CD4-positive, alpha-beta memory T cell (primary cell): ENCODE results near the gene CGA. TPM values are rescaled to one million over a fixed set of nuclear protein-coding genes. Genes with fewer than 3 reads are reported as not detected.
A peak's percentile ranks its signal among the peaks of the same experiment; 100 is the strongest.

Experiments
- CTCF ChIA-PET: fragments of 350-600 bp; sonication (Branson Sonifier 250); formaldehyde crosslinking; loops from one replicate; lab custom pipeline; 2021; ENCODE audit warnings: inconsistent platforms; ENCODE audit not compliant: partially characterized antibody; lab: Charles Lee
- POLR2A ChIA-PET: fragments of 350-600 bp; sonication (Branson Sonifier 250); formaldehyde crosslinking; loops from one replicate; lab custom pipeline; 2021; ENCODE audit not compliant: partially characterized antibody; lab: Charles Lee
- DNase-seq, 5 donors: peaks; one replicate each; pipeline versions ENCODE4 v3.0.0 to v3.0.0-alpha.2; 2020 to 2022; ENCODE audit warnings: mixed read lengths in 1 of 5
- H3K27ac ChIP-seq: one replicate; pipeline ENCODE4 v1.7.0; 2013; ENCODE audit warnings: low read depth, low read length
- H3K27me3 ChIP-seq: 2 replicates; pipeline ENCODE4 v1.7.0; 2013; ENCODE audit warnings: mild to moderate bottlenecking, low read length, moderate library complexity; ENCODE audit not compliant: insufficient read depth
- H3K36me3 ChIP-seq: 2 replicates; pipeline ENCODE4 v1.7.0; 2013; ENCODE audit warnings: mild to moderate bottlenecking, low read length, moderate library complexity; ENCODE audit not compliant: insufficient read depth
- H3K4me1 ChIP-seq: 2 replicates; pipeline ENCODE4 v1.7.0; 2013; ENCODE audit warnings: mild to moderate bottlenecking, low read length, moderate library complexity; ENCODE audit not compliant: insufficient read depth
- H3K4me3 ChIP-seq, 2 donors: one replicate each; pipeline ENCODE4 v1.7.0; 2013; ENCODE audit warnings: low read length in 2 of 2, mild to moderate bottlenecking in 1 of 2
- H3K9me3 ChIP-seq, 2 donors: one replicate each; pipeline ENCODE4 v1.7.0; 2013; ENCODE audit warnings: low read length in 2 of 2, control low read depth in 1 of 2; ENCODE audit not compliant: control insufficient read depth in 1 of 2
- H3K27ac Mint-ChIP-seq, 7 donors: one replicate each; pipeline ENCODE4 v1.8.0; 2020 to 2021; ENCODE audit warnings: mixed read lengths in 7 of 7, mild to moderate bottlenecking in 6 of 7, inconsistent platforms in 3 of 7, moderate library complexity in 3 of 7
- H3K27me3 Mint-ChIP-seq, 2 donors: one replicate each; pipeline ENCODE4 v1.8.0; 2020 to 2021; ENCODE audit warnings: mixed read lengths in 2 of 2
- H3K36me3 Mint-ChIP-seq, 2 donors: one replicate each; pipeline ENCODE4 v1.8.0; 2020 to 2021; ENCODE audit warnings: mixed read lengths in 2 of 2, inconsistent platforms in 1 of 2, mild to moderate bottlenecking in 1 of 2
- H3K4me1 Mint-ChIP-seq, 4 donors: one replicate each; pipeline ENCODE4 v1.8.0; 2020 to 2021; ENCODE audit warnings: mixed read lengths in 4 of 4, mild to moderate bottlenecking in 1 of 4
- H3K4me3 Mint-ChIP-seq, 8 donors: one replicate each; pipeline ENCODE4 v1.8.0; 2020 to 2021; ENCODE audit warnings: mixed read lengths in 8 of 8, mild to moderate bottlenecking in 7 of 8, moderate library complexity in 6 of 8, inconsistent platforms in 3 of 8
- H3K9me3 Mint-ChIP-seq, 8 donors: one replicate each; pipeline ENCODE4 v1.8.0; 2020 to 2021; ENCODE audit warnings: mixed read lengths in 8 of 8, mild to moderate bottlenecking in 5 of 8, inconsistent platforms in 3 of 8, moderate library complexity in 1 of 8
- intact Hi-C: fragments of 100-400 bp; cut with micrococcal nuclease; formaldehyde crosslinking; loops from one replicate; pipeline ENCODE4 v1.15.1; 2023
- polyA plus RNA-seq, 2 donors: library from polyadenylated mRNA; unstranded; fragments of 300-500 nt; fragmentation: Illumina TruSeq; gene quantifications; one replicate each; pipeline ENCODE4 v1.2.3, GENCODE V29; 2021
- total RNA-seq, 2 experiments: library from RNA; stranded (reverse); gene quantifications; one replicate each; pipeline ENCODE4 v1.2.3, GENCODE V29; 2021

The CGA gene
- total and polyA plus RNA-seq, 4 experiments from 2014 or later: not detected

- Histone ChIP-seq H3K27me3 (no peaks in the 10 kb centered on the region), H3K9me3 (no peaks in the 10 kb centered on the region), H3K4me1 (no peaks in the 10 kb centered on the region), H3K27ac (no peak overlapping the region), H3K36me3 (no peaks in the 10 kb centered on the region), H3K4me3 (no peak overlapping the region)
- CTCF ChIA-PET: no interaction called here
- Mint-ChIP-seq H3K36me3 (no peaks in the 10 kb centered on the region), H3K4me3 (no peak overlapping the region), H3K27ac (no peak overlapping the region), H3K27me3 (peaks cover 2 to 4% of the 10 kb centered on the region in 2 donors), H3K9me3 (no peaks in the 10 kb centered on the region), H3K4me1 (peaks cover 0 to 1% (median 0%) of the 10 kb centered on the region in 4 donors)
- intact Hi-C loops: no loop called here
- POLR2A ChIA-PET: no interaction called here
- DNase-seq: no peak
These were observed 20.7 kb downstream of the CGA start for GRCh38 chr6:87074101-87074621.

- no peak for DNase-seq
- H3K4me3 Mint-ChIP-seq: no peak overlapping the region
- ChIA-PET CTCF (interaction anchor here (2.2 to 3.4 kb wide), 2 partner anchors 8 to 10 kb away, joined by 5 to 19 read pairs; no protein-coding TSS in a partner anchor), POLR2A (no interaction called here)
- no peaks in the 10 kb centered on the region for H3K36me3 ChIP-seq
- no peaks in the 10 kb centered on the region for H3K9me3 Mint-ChIP-seq
- H3K4me1 ChIP-seq: no peaks in the 10 kb centered on the region
- no peaks in the 10 kb centered on the region for H3K9me3 ChIP-seq
- no peaks in the 10 kb centered on the region for H3K36me3 Mint-ChIP-seq
- H3K4me3 ChIP-seq: no peak overlapping the region
- no peak overlapping the region for H3K27ac ChIP-seq
- intact Hi-C loops: no loop called here
- H3K27ac Mint-ChIP-seq: no peak overlapping the region
- no peaks in the 10 kb centered on the region for H3K4me1 Mint-ChIP-seq
- peaks cover 2 to 3% of the 10 kb centered on the region in 2 donors for H3K27me3 Mint-ChIP-seq
- H3K27me3 ChIP-seq: no peaks in the 10 kb centered on the region
These were observed 23.2 kb downstream of the CGA start for GRCh38 chr6:87071683-87072082.

GRCh38 chr6:87070741-87071140, 24.2 kb downstream of the CGA start:
- H3K9me3 Mint-ChIP-seq: no peaks in the 10 kb centered on the region
- H3K4me3 ChIP-seq: no peak overlapping the region
- H3K4me3 Mint-ChIP-seq: no peak overlapping the region
- H3K36me3 Mint-ChIP-seq: no peaks in the 10 kb centered on the region
- no peaks in the 10 kb centered on the region for H3K27me3 ChIP-seq
- no peak overlapping the region for H3K27ac ChIP-seq
- H3K9me3 ChIP-seq: no peaks in the 10 kb centered on the region
- CTCF ChIA-PET: interaction anchor here (2.2 to 3.4 kb wide), 2 partner anchors 9 to 11 kb away, joined by 5 to 19 read pairs; no protein-coding TSS in a partner anchor
- H3K4me1 Mint-ChIP-seq: no peaks in the 10 kb centered on the region
- no peak for DNase-seq
- no peaks in the 10 kb centered on the region for H3K36me3 ChIP-seq
- POLR2A ChIA-PET: no interaction called here
- peaks cover 2 to 3% of the 10 kb centered on the region in 2 donors for H3K27me3 Mint-ChIP-seq
- no peaks in the 10 kb centered on the region for H3K4me1 ChIP-seq
- intact Hi-C loops: no loop called here
- H3K27ac Mint-ChIP-seq: peak overlapping the region in 1 of 7 donors; percentile 4

- Mint-ChIP-seq H3K4me3 (no peak overlapping the region), H3K36me3 (no peaks in the 10 kb centered on the region), H3K9me3 (no peaks in the 10 kb centered on the region), H3K27ac (no peak overlapping the region), H3K27me3 (peaks cover 2 to 9% of the 10 kb centered on the region in 2 donors), H3K4me1 (no peaks in the 10 kb centered on the region)
- ChIA-PET CTCF (interaction anchor here (3.4 kb wide), 1 partner anchor 11 kb away, joined by 19 read pairs; no protein-coding TSS in a partner anchor), POLR2A (no interaction called here)
- Histone ChIP-seq H3K27ac (no peak overlapping the region), H3K36me3 (no peaks in the 10 kb centered on the region), H3K4me1 (no peaks in the 10 kb centered on the region), H3K4me3 (no peak overlapping the region), H3K9me3 (no peaks in the 10 kb centered on the region), H3K27me3 (no peaks in the 10 kb centered on the region)
- intact Hi-C loops: loop anchor here (5.0 to 10.0 kb wide), 2 partner anchors 169 to 1716 kb away; no protein-coding TSS in a partner anchor
- DNase-seq: no peak
These were observed 26.1 kb downstream of the CGA start for GRCh38 chr6:87068795-87069194.

- Histone ChIP-seq H3K27ac (no peak overlapping the region), H3K27me3 (no peaks in the 10 kb centered on the region), H3K9me3 (no peaks in the 10 kb centered on the region), H3K4me3 (no peak overlapping the region), H3K36me3 (no peaks in the 10 kb centered on the region), H3K4me1 (no peaks in the 10 kb centered on the region)
- H3K27ac Mint-ChIP-seq: peak overlapping the region in 2 of 7 donors; percentile 26 to 43
- no peaks in the 10 kb centered on the region for H3K36me3 Mint-ChIP-seq
- intact Hi-C loops: loop anchor here (2.0 to 10.0 kb wide), 3 partner anchors 171 to 1804 kb away; no protein-coding TSS in a partner anchor
- ChIA-PET POLR2A (interaction anchor here (0.9 kb wide), 1 partner anchor 12 kb away, joined by 3 read pairs; no protein-coding TSS in a partner anchor), CTCF (interaction anchor here (0.6 to 5.3 kb wide), 9 partner anchors 9 to 1932 kb away, joined by 3 to 59 read pairs (median 3); no protein-coding TSS in a partner anchor)
- H3K4me3 Mint-ChIP-seq: peak overlapping the region in 4 of 8 donors; percentile 19 to 51 (median 44)
- peaks cover 1 to 12% of the 10 kb centered on the region in 2 donors for H3K27me3 Mint-ChIP-seq
- H3K4me1 Mint-ChIP-seq: no peaks in the 10 kb centered on the region
- DNase-seq: peak in 4 of 5 donors; percentile 24 to 40 (median 34)
- no peaks in the 10 kb centered on the region for H3K9me3 Mint-ChIP-seq
These were observed 28.2 kb downstream of the CGA start for GRCh38 chr6:87066449-87067333.

GRCh38 chr6:87065117-87065516, 29.8 kb downstream of the CGA start:
- Histone ChIP-seq H3K27me3 (no peaks in the 10 kb centered on the region), H3K36me3 (no peaks in the 10 kb centered on the region), H3K4me1 (no peaks in the 10 kb centered on the region), H3K27ac (no peak overlapping the region), H3K9me3 (no peaks in the 10 kb centered on the region), H3K4me3 (no peak overlapping the region)
- no peaks in the 10 kb centered on the region for H3K36me3 Mint-ChIP-seq
- peaks cover 0 to 14% of the 10 kb centered on the region in 2 donors for H3K27me3 Mint-ChIP-seq
- H3K9me3 Mint-ChIP-seq: no peaks in the 10 kb centered on the region
- no peak overlapping the region for H3K4me3 Mint-ChIP-seq
- POLR2A ChIA-PET: no interaction called here
- no peaks in the 10 kb centered on the region for H3K4me1 Mint-ChIP-seq
- CTCF ChIA-PET: interaction anchor here (1.1 to 5.3 kb wide), 2 partner anchors 14 to 1806 kb away, joined by 3 to 59 read pairs; no protein-coding TSS in a partner anchor
- DNase-seq: no peak
- H3K27ac Mint-ChIP-seq: no peak overlapping the region
- intact Hi-C loops: loop anchor here (5.0 to 10.0 kb wide), 2 partner anchors 172 to 1720 kb away; no protein-coding TSS in a partner anchor

GRCh38 chr6:87059943-87060342, 35.0 kb downstream of the CGA start:
- no peak overlapping the region for H3K27ac Mint-ChIP-seq
- H3K9me3 Mint-ChIP-seq: peaks cover 0 to 2% (median 0%) of the 10 kb centered on the region in 8 donors
- no peak for DNase-seq
- ChIA-PET POLR2A (no interaction called here), CTCF (no interaction called here)
- H3K27me3 ChIP-seq: no peaks in the 10 kb centered on the region
- no peaks in the 10 kb centered on the region for H3K4me1 ChIP-seq
- H3K27ac ChIP-seq: no peak overlapping the region
- peaks cover 0 to 23% of the 10 kb centered on the region in 2 donors for H3K27me3 Mint-ChIP-seq
- no peak overlapping the region for H3K4me3 Mint-ChIP-seq
- no peak overlapping the region for H3K4me3 ChIP-seq
- intact Hi-C loops: loop anchor here (10.0 kb wide), 1 partner anchor 1725 kb away; no protein-coding TSS in a partner anchor
- H3K36me3 Mint-ChIP-seq: no peaks in the 10 kb centered on the region
- H3K36me3 ChIP-seq: no peaks in the 10 kb centered on the region
- H3K9me3 ChIP-seq: no peaks in the 10 kb centered on the region
- H3K4me1 Mint-ChIP-seq: peaks cover 0 to 3% (median 2%) of the 10 kb centered on the region in 4 donors
